GM18951 (cell line): ENCODE results near the gene TLE4.

Source experiments
- POLR2A ChIP-seq: IDR thresholded peaks from 4 replicates; pipeline ENCODE4 v1.6.1; 2011; ENCODE audit warnings: mild to moderate bottlenecking; ENCODE audit not compliant: insufficient read length, insufficient read depth; ENCODE audit errors: extremely low read depth
- in situ Hi-C: fragments of 300-500 bp; cut with MboI; formaldehyde crosslinking; loops from one replicate; pipeline ENCODE4 v1.12.0; 2022; ENCODE audit warnings: low sequenced_read_pairs, mixed read lengths, inconsistent platforms; ENCODE audit not compliant: unreplicated experiment

Gene TLE4

GRCh38 chr9:79757881-79758669 is 186.3 kb downstream of the TLE4 start:
- in situ Hi-C loops = no loop called here
- no peak for TF ChIP-seq POLR2A

- in situ Hi-C loops = no loop called here
- TF ChIP-seq POLR2A = no peak
Observed at GRCh38 chr9:79759460-79759859, 187.7 kb downstream of the TLE4 start.

- no peak for TF ChIP-seq POLR2A
- in situ Hi-C loops = no loop called here
Observed at GRCh38 chr9:79762070-79762469, 190.3 kb downstream of the TLE4 start.

- TF ChIP-seq POLR2A = no peak
- in situ Hi-C loops = no loop called here
Observed at GRCh38 chr9:79763671-79764285, 192.0 kb downstream of the TLE4 start.

- in situ Hi-C loops = no loop called here
- no peak for TF ChIP-seq POLR2A
Observed at GRCh38 chr9:79764374-79764773, 192.6 kb downstream of the TLE4 start.

- no peak for TF ChIP-seq POLR2A
- in situ Hi-C loops = no loop called here
Observed at GRCh38 chr9:79765466-79765865, 193.7 kb downstream of the TLE4 start.

GRCh38 chr9:79766091-79766490 is 194.3 kb downstream of the TLE4 start:
- no peak for TF ChIP-seq POLR2A
- in situ Hi-C loops = no loop called here

- in situ Hi-C loops = no loop called here
- TF ChIP-seq POLR2A = no peak
Observed at GRCh38 chr9:79768194-79768593, 196.4 kb downstream of the TLE4 start.

GRCh38 chr9:79769476-79770275 is 197.9 kb downstream of the TLE4 start:
- in situ Hi-C loops = no loop called here
- TF ChIP-seq POLR2A = no peak

- in situ Hi-C loops = no loop called here
- no peak for TF ChIP-seq POLR2A
Observed at GRCh38 chr9:79774356-79774755, 202.6 kb downstream of the TLE4 start.
